ENCODE data around the gene ANKRD17.
"Not testable (repeated sequence)": the region's sequence is repeated elsewhere in the genome, so short reads cannot be mapped to it uniquely, and the experiment has no call there.

The ANKRD17 gene

GRCh38 chr4:73205482-73205881, 53.1 kb downstream of the ANKRD17 start:
- no peak overlapping the region for H3K4me3 ChIP-seq (ENCODE audit: low read depth, low read length)
- no peak for DNase-seq (ENCODE audit: low read depth)
- TF ChIP-seq, protein P1, sequence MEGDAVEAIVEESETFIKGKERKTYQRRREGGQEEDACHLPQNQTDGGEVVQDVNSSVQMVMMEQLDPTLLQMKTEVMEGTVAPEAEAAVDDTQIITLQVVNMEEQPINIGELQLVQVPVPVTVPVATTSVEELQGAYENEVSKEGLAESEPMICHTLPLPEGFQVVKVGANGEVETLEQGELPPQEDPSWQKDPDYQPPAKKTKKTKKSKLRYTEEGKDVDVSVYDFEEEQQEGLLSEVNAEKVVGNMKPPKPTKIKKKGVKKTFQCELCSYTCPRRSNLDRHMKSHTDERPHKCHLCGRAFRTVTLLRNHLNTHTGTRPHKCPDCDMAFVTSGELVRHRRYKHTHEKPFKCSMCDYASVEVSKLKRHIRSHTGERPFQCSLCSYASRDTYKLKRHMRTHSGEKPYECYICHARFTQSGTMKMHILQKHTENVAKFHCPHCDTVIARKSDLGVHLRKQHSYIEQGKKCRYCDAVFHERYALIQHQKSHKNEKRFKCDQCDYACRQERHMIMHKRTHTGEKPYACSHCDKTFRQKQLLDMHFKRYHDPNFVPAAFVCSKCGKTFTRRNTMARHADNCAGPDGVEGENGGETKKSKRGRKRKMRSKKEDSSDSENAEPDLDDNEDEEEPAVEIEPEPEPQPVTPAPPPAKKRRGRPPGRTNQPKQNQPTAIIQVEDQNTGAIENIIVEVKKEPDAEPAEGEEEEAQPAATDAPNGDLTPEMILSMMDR (IDR thresholded peaks at IDR 0.05; ENCODE audit: insufficient read depth, low read depth, low read length, missing control alignments), result no peak

DNA sequence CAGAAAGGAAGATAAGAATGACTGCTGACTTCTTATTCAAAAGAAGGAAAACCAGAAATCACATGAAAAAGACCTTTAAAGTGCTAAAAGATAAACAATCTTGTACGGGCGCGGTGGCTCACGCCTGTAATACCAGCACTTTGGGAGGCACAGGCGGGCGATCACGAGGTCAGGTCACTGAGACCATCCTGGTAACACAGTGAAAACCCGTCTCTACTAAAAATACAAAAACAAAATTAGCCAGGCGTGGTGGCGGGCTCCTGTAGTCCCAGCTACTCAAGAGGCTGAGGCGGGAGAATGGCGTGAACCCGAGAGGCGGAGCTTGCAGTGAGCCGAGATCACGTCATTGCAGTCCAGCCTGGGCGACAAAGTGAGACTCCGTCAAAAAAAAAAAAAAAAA, 54.6 kb downstream of the ANKRD17 start:
- H3K4me3 ChIP-seq (ENCODE audit: low read depth, low read length); DNase-seq (ENCODE audit: low read depth): not testable (repeated sequence)

DNA sequence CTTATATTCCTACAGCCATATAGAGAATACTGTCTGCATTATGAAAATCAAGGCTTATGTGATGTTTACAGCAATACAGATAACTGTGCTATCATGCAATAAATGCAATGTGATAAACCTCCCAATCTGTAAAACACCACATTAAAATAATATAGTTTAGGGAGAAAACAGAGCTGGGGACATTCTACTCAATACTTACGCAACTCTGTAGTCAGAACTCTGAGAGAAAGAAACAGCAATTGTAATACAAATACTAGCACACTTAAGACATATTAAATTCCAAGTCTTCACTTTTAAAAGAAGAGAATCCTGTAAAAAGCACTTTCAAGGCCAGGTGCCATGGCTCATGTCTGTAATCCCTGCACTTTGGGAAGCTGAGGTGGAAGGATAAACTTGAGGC, 61.4 kb downstream of the ANKRD17 start:
- TF ChIP-seq, protein P1 (IDR thresholded peaks at IDR 0.05; ENCODE audit: insufficient read depth, low read depth, low read length, missing control alignments), result no peak
- H3K4me3 ChIP-seq (ENCODE audit: low read depth, low read length), result no peak overlapping the region
- DNase-seq (ENCODE audit: low read depth), result no peak

- no peak overlapping the region for H3K4me3 ChIP-seq (ENCODE audit: low read depth, low read length)
- TF ChIP-seq, protein P1 (IDR thresholded peaks at IDR 0.05; ENCODE audit: insufficient read depth, low read depth, low read length, missing control alignments), result no peak
- DNase-seq (ENCODE audit: low read depth), result no peak
Measured at GRCh38 chr4:73194064-73194463, 64.5 kb downstream of the ANKRD17 start.

- DNase-seq (ENCODE audit: low read depth), result no peak
- H3K4me3 ChIP-seq (ENCODE audit: low read depth, low read length), result no peak overlapping the region
- TF ChIP-seq, protein P1 (IDR thresholded peaks at IDR 0.05; ENCODE audit: insufficient read depth, low read depth, low read length, missing control alignments), result no peak
Measured at GRCh38 chr4:73193659-73194058, 64.9 kb downstream of the ANKRD17 start.

DNA sequence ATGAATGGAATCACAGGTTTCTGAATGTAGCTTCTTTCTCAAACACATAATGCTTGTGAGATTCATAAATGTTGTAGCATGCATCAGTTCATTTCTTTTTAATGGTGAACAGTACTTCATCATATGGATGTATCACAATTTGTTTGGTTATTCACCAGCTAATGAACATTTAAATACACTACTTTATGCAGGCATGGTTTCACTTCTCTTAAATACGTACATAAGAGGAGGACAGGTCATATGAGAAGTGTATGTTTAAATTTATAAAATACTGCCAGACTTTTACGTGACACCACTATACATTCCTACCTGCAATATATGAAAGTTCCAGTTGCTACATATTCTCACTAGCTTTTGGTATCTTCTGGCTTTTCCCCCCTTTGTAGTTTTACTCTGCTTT, 65.4 kb downstream of the ANKRD17 start:
- H3K4me3 ChIP-seq (ENCODE audit: low read depth, low read length), result no peak overlapping the region
- TF ChIP-seq, protein P1 (IDR thresholded peaks at IDR 0.05; ENCODE audit: insufficient read depth, low read depth, low read length, missing control alignments), result no peak
- DNase-seq (ENCODE audit: low read depth), result peak; percentile 3

DNA sequence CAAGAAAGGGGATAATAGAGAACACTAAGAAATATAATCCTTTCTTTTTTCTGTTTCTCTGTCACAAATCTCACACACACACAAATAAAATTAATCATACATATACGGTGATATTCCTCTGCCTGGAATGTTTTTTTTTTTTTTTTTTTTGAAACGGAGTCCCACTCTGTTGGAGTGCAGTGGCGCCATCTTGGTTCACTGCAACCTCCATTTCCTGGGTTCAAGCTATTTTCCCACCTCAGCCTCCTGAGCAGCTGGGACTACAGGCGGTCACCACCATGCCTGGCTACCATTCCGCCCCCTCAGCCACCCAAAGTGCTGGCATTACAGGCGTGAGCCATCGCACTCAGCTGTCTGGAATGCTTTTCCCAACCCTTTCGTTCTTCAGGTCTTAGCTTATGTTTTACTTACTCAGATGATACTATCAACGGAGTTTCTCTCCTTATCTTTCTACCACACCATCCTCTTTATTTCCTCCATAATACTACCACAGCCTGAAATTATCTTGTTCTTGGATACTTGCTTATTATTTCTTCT, 69.3 kb downstream of the ANKRD17 start:
- TF ChIP-seq, protein P1 (IDR thresholded peaks at IDR 0.05; ENCODE audit: insufficient read depth, low read depth, low read length, missing control alignments), result no peak
- DNase-seq (ENCODE audit: low read depth), result no peak
- no peak overlapping the region for H3K4me3 ChIP-seq (ENCODE audit: low read depth, low read length)

All from GM12865 (cell line).